NCI-H1092 (cell line): Measurements from ENCODE around the gene DNAJC13.

Source experiments
- DNase-seq: peaks from one replicate; lab custom pipeline; 2025; lab: John Stamatoyannopoulos, UW

The DNAJC13 gene

DNA sequence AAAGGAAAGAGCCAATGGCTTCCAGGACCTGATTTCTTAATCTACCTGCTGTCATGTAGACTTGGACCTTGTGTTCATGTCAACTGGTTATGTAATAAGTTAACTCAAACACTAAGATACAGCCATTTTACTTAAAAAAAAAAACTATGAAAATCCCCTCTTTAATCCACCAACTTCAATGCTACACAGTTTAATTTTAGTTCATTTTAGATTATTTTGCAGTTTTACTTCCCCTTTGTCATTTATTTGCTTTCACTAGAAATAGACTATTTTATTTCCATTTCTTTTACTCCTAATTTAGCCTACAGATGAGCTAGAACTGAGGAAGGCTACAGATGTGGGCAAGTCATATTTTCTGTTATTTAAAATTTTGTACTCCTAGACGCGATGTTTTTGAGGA is 10.7 kb upstream of the DNAJC13 start:
- no peak for DNase-seq

DNA sequence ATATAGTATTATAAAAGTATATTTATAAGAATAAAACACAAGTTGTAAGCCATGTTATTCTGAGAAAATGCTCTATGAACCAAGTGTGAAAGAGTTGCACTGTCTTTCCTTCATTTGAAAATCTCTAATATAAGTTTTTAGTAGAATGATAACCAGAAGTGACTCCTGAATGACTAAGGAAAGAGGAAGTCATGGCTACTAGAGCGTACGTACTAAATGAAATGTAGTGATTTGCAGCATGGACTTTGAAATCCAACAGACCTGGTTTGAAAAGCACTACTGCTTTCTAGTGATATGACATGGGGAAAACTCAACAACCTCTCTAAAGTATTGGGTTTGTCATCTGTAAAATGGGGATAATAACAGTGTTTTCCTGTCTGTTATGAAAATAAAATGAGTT is 10.3 kb upstream of the DNAJC13 start:
- DNase-seq: no peak

DNA sequence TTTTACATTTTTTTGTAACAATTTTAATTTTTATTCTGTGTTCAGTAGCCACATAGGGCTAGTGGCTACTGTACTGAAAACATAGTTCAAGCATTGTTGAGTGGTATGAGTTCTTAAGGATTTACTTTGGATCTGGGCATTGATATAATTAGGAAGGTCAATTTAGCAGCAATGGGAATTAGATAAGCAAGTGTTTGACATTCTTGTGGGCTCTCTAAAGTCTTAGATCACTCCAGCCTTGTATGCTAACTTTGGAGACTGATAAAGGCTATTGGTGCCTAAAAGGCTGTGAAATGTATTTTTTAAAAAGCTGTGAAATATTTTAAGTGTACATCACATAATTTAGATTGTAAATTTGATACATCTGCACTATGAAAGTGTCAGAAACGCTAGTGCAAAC is 2.5 kb upstream of the DNAJC13 start:
- DNase-seq: no peak

DNA sequence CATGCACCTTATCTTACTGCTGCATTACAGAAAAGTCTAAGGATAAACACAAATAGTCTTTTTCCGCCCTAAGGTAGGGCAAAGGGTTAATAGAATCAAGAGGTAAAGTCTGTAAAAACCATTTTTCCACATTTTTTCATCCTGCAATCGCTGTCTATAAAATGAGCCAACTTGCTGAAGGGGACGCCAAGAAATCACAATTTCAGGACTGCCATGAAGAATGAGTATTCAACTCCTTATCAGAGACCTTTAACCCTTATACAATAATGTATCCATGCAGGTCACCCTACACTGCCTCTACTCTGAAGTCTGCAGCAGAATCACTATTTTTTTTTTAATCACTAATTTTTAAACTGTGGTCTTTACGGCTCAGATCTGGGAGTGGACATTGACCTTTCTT is 1.1 kb upstream of the DNAJC13 start:
- DNase-seq: no peak

DNA sequence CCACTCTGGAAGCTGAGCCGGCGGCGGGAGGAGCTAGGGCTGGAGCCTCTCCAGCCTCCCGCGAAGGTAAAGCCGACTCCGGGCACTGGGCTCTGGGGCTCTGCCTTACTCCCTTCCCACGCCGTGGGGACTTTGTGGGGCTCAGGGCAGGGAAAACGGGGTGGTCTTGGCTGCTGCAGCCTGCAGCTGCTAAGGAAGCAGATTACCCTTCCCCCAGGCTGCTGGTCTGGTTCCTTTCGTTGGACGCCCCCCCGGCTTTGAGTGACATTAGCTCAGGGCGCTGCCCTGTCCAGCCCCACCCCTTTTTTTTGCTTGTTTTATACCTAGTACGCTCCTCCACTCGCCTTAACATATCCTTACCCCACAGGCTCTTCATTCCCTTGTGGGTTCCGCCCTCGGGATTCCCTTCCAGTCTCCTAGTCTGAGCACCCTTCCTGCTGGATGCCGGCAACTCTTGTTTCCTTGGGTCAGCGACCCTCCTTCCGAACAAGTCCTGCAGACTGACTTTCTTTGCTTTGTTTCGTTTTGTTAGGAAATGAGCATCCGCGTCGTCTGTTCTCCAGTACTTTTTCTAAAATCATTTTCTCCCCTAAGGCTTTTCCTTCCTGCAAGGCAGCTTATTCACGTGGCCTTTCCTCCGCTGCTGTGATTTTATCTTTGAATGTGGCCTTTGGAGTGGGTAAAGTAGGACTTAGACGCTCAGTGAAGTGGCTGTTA is 551 bp downstream of the DNAJC13 start:
- DNase-seq: peak; percentile 10

DNA sequence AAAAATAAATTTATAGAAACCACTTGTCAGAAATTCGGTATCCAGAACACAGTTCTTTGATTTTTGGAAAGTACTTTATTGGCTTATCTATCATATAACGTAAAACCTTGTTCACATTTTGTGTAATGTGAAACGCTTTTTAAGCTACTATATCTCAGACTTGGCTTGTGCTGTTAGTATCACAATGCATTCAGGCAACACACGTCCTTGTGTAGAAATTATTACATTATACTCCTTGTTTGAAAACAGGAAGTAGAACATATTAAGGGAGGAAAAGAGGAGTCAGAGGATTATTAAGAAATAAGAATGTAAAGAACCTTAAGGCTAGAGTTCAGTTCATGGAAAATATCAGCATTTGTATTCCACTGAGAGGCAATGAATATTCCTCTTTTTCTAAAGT is 1.6 kb downstream of the DNAJC13 start:
- DNase-seq: no peak

DNA sequence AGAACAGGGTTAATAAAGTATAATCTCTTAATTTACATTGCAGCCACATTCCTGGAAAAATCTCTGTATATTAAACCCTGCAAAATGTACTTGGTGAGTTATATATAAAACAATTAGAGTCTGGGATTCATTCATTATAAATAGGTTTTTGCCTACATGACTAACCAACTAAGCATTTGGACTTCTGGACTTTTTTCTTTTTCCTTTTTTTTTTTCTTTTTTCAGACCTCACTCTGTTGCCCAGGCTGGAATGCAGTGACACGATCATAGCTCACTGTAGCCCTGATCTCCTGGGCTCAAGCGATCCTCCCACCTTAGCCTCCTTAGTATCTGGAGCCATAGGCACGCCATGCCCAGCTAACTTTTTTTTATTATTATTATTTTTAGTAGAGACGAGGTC is 4.5 kb downstream of the DNAJC13 start:
- DNase-seq: no peak

DNA sequence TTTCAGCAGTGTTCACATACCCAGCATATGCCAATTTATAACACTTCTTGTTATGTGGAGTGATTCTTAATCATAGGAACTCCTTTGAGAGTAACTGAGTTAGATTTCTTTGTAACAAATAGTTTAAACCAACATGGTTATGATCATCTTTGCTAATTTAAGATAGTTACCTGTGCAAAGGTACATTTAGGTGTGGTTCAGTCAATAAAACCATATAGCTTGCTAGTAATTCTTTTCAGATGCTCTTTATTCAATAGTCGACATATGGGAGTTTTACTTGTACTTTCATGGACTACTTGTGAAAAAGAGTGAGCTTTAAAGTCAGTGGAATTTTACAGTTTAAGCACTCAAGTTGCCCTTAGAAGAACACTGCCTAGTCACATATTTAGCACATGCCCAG is 5.2 kb downstream of the DNAJC13 start:
- no peak for DNase-seq

DNA sequence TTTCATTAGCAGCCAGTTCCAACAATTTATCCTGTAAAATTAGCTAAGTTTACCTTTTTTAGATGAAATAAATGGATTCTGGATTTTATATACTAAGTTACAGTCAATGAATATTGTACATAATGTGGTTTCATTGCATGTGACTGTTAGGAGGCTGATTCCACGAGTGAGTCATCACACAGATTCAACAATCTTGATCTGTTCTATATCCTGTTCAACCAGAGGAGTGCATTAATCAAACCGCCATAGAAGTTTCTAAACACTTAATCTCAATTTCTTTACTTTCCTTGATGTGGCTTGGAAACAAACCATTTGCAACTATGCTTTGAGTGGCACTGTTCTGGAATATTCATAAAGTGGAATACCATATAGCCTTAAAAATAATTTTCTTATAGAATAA is 15.3 kb downstream of the DNAJC13 start:
- no peak for DNase-seq

DNA sequence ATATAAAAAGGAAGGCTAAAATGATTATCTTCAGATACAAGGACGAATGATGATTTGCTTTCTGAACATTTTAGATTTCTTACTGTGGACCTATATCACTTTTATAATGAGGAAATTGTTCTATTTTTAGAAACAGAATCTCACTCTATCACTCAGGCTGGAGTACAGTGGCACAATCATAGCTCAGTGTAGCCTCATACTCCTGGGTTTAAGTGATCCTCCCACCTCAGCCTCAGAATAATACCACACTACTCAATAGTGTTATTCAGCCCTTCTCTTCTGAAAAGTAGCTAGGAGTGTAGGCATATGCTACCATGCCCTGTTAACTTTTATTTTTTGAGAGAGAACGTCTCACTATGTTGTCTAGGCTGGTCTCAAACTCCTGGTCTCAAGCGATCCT is 15.8 kb downstream of the DNAJC13 start:
- DNase-seq: no peak

DNA sequence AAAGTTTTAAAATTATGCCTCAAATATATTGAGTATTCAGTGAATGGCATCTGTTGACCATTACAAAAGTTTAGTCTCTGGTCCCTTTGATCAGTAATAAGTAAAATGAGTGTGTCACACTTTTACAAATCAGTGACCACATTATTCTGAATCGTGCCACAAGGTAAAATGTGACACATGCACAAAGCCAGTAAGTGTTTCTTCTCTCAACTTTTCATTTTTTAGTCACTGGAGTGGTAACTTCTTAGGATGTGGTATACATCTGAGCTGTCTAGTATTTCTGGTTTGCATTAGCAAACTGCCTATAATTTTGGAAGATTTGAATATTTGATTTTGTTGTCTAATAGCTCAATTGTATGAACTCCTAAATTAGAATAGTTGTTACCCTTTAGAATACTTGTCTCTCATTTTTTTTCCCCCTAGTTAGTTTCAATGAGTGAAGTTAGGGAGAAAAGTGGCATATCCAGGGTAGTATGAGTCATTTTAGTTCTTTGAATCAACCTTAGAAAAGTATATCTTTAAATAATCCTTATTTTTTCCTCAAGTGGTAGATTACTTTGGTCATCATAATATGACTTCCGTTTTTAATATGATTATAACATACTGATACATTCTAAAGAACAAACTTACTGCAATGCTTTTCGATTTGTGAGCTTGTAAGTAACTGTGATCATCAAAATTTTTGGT is 18.1 kb downstream of the DNAJC13 start:
- no peak for DNase-seq

DNA sequence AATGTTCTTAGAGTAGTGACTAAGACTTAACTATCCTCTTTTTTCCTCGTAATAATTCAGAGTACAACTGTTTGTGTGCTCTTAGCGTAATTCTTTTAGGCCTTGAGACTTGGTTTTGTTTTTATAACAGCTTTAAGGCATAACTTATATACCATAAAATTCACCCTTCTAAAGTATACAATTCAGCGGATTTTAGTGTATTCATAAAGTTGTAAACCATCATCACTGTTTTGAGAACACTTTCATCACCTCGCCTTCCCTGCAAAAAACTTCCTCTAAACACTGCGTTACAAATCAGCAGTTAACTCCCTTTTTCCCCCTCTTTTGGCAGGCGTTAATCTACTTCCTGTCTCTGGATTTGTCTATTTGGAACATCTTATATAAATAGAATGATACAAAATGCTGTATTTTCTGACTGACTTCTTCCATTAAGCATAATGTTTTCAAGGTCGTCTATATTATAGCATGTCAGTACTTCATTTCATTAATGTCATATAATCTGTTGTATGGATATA is 18.7 kb downstream of the DNAJC13 start:
- DNase-seq: no peak

DNA sequence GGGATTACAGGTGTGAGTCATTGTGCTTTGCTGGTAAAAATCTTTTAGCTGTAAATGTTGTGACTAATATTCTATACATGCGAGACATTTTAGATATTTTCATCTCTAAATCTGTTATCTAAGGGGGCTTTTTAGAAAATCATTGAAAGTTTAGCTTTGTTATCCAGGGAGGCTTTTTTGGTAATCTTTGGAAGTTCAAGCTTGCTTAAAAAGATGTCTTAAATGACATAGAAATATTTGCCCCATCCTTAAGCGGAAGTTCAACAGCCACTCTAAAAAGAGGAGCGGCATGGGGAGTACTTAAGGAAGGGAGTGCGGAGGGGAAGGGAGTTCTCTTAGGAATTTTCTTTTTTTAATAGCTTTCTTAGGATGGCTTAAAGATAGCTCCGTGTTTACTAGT is 26.1 kb downstream of the DNAJC13 start:
- no peak for DNase-seq

DNA sequence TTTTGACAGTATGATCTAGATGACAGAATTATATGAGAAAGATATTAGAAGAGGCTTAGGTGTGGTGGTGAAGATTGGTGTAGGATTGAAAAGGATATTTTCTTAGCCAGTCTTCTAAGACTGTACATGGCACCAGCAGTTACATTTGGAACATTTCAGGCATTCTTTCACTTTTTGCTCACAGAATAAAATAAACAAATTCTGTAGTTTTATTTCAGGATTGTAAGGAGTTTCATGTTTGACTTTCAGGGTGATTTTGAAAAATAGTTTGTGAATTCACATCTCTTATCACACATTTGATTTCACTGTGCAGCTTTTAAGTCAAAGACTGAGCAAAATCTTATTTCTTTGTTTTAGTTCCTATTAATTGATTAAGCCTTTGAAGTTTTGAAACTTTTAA is 27.1 kb downstream of the DNAJC13 start:
- DNase-seq: no peak

DNA sequence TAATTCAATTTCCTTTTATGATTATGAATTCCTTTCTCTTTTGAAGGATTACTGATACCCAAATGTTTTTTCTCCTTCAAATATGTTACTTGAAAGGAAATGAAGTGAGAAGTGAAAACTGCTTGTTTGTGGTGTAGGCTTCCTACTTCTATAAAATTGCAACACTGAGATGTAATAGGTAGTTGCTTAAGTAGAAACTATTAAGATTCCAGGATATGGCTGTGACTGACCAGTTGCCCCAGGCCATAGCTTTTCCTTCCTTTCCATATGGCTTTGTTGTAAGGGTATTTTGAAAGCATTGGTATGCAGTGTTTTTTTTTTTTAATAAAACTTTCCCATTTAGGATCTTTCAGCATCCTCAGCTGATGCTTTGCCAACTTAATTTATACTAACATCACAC is 28.5 kb downstream of the DNAJC13 start:
- no peak for DNase-seq

DNA sequence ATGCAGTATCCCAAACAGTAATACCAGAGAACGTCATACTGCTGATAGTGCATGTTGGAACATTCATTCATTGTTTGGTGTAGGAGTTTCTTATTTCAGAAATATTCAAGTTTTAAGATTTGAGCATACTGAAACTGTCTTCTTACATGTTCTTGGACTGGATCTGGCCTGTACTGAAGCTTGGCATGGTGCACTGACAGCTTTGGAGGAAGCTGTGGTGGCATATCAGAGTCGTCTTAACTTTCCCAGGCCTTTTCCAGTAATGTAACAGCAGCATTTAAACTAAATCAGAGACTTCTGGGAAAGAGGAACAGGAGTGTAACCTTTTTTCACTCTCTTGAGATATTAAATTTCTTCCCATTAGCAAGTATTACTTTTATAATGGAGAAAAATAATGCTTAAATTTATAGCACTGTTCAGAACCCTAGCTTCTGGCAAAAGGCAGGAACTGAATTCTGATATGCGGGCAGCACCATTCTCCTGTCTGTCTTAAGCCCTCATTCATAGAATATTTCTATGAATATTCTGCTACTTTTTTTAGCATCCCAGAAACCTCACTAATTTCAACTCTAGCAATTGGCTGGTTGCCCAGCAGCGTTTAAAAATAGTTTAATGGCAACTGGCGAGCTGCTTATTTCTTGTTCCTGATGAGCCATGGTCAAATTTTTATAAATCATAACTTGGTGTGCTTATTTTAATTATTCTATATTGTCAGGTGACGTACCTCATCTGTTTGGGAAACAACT is 31.1 kb downstream of the DNAJC13 start:
- no peak for DNase-seq

DNA sequence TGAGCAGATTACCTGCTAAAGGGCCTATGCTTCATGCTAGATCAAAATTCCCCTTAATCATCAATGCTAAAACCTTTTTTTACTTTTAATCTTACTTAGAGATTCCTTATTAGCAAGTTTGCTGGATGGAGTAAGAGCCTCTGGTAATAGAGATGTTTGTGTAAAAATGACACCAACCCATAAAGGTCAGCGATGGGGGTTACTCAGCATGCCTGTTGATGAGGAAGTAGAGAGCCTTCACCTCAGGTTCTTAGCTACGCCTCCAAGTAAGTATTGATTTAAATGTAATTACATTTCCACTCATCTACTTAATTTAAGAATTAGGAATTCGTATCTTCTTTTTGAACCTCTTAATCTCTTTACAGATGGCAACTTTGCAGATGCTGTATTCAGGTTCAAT is 38.8 kb downstream of the DNAJC13 start:
- no peak for DNase-seq

DNA sequence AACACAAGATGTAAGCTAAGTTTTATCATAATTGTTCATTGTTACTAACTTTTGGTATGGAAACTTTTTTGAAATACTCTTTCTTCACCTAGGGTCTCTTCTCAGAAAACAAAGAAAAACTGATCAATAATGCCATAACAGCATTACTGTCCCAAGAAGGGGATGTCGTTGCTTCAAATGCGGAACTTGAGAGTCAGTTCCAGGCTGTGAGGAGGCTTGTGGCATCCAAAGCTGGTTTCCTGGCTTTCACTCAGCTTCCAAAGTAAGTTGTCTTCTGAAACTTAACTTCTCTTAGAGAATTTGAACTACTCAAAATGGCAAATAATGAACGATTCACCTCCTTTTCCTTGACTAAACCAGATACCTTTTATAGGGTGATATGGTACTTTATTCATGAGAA is 39.3 kb downstream of the DNAJC13 start:
- DNase-seq: no peak

DNA sequence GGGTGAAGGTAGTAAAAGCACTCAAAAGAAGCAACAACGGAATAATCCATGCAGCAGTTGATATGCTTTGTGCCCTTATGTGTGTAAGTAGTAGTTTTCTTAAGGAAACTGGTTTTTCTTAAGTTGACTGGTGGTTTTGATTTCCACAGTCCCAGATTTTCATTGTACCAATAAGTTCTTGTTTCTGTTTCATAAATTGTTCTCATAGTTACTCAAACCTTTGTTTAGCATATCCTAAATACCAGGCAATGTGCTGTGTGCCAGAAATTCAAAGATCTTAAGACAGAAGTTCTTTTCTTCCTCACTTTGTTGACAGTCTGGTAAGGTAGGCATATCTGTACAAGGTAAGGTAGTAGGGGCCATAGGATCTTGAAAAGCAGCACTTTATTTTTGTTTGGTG is 40.0 kb downstream of the DNAJC13 start:
- no peak for DNase-seq

DNA sequence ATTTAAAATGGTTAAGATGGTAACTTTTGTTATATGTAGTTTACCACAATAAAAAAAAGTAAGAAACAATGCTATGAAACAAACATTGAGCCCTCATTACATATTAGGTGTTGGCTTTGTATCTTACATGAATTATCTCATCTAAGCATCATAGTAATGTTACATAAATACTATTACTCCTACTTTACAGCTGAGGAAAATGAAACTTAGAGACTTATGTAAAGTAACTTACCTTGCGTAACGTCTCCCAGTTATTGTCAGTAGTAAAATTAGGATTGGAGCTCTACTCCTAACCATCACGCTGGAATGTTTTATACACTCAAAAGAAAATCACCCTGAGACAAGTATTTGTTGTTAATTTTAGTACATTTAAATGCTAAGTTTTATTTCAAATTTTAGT is 42.2 kb downstream of the DNAJC13 start:
- no peak for DNase-seq

DNA sequence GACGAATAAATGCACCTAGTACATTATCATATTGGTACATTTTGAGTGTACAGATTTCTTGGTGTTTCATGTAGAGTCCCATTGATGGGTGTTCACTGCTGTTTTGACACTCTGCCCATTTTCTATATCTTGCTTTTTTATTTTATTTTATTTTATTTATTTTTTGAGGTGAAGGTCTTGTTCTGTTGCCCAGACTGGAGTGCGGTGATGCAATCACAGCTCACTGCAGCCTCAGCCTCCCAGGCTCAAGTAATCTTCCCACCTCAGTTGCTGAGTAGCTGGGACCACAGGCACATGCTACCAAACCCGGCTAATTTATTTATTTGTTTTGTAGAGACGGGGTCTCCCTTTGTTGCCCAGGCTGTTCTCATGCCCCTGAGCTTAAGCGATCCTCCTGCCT is 44.2 kb downstream of the DNAJC13 start:
- DNase-seq: no peak

DNA sequence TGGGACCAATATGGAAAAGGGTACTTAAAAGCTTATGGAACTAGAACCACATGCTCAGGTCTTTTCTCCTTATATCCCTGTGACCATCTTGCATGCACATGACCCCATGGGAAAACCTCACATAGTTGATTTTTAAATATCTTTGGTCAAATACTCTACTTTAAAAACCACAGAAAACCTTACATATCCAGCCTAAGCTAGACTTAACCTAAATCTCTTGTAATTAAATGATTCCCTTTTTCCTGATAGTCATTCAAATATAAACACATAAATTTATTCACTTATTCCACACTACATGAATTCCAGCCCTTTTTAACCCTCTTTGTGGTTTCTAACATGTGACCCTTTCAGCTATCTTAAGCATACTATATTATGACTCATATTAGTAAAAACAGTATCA is 46.8 kb downstream of the DNAJC13 start:
- no peak for DNase-seq

DNA sequence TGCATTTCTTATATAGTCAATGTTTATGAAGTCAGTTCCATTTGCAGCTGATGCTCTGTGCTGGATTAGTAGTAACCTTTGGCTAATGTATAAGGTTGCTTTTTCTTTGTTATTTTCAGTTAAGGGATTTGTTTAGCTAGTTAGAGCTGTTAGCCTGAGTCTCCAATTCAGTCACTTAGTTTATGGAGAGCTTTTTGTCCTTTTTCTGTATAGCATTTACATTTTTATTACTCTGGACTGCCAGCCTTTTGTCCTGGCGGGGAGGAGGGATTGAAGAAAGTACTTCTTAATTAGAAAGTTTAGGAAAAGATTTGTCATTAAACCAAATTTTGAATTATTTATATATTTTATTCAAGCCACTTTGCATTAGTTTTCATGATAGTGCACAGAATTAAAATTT is 52.0 kb downstream of the DNAJC13 start:
- DNase-seq: no peak
